ENCODE results near the gene MED31.
"Not testable (repeated sequence)": the region's sequence is repeated elsewhere in the genome, so short reads cannot be mapped to it uniquely, and the experiment has no call there.

Gene MED31

GRCh38 chr17:6668727-6669425 is 17.5 kb upstream of the MED31 start:
- no peaks in the 10 kb centered on the region for H3K9me3 ChIP-seq (ENCODE audit: control insufficient read depth in 5 of 5, low read length in 5 of 5)
- peaks cover 0 to 3% (median 0%) of the 10 kb centered on the region in 5 donors for H3K4me1 ChIP-seq (ENCODE audit: control insufficient read depth in 5 of 5, insufficient read depth in 5 of 5, low read length in 5 of 5)
- no peak overlapping the region for H3K27ac ChIP-seq (ENCODE audit: low read depth, low read length)
- no peaks in the 10 kb centered on the region for H3K36me3 ChIP-seq (ENCODE audit: control insufficient read depth in 5 of 5, insufficient read depth in 5 of 5, low read length in 5 of 5)
- peaks cover 7 to 14% (median 11%) of the 10 kb centered on the region in 5 donors for H3K27me3 ChIP-seq (ENCODE audit: control insufficient read depth in 5 of 5, insufficient read depth in 4 of 5, low read length in 5 of 5)
- no peak overlapping the region for H3K4me3 ChIP-seq (ENCODE audit: low read depth in 1 of 5, low read length in 5 of 5)
- H3K9ac ChIP-seq (ENCODE audit: low read length in 5 of 5): no peak overlapping the region

GRCh38 chr17:6668219-6668618 is 16.8 kb upstream of the MED31 start:
- no peaks in the 10 kb centered on the region for H3K36me3 ChIP-seq (ENCODE audit: control insufficient read depth in 5 of 5, insufficient read depth in 5 of 5, low read length in 5 of 5)
- H3K4me1 ChIP-seq (ENCODE audit: control insufficient read depth in 5 of 5, insufficient read depth in 5 of 5, low read length in 5 of 5): peaks cover 0 to 3% (median 0%) of the 10 kb centered on the region in 5 donors
- no peak overlapping the region for H3K9ac ChIP-seq (ENCODE audit: low read length in 5 of 5)
- no peaks in the 10 kb centered on the region for H3K9me3 ChIP-seq (ENCODE audit: control insufficient read depth in 5 of 5, low read length in 5 of 5)
- H3K4me3 ChIP-seq (ENCODE audit: low read depth in 1 of 5, low read length in 5 of 5): no peak overlapping the region
- H3K27me3 ChIP-seq (ENCODE audit: control insufficient read depth in 5 of 5, insufficient read depth in 4 of 5, low read length in 5 of 5): peaks cover 7 to 14% (median 11%) of the 10 kb centered on the region in 5 donors
- no peak overlapping the region for H3K27ac ChIP-seq (ENCODE audit: low read depth, low read length)

GRCh38 chr17:6667516-6667915 is 16.1 kb upstream of the MED31 start:
- Histone ChIP-seq H3K36me3 (ENCODE audit: control insufficient read depth in 5 of 5, insufficient read depth in 5 of 5, low read length in 5 of 5) (no peaks in the 10 kb centered on the region), H3K27me3 (ENCODE audit: control insufficient read depth in 5 of 5, insufficient read depth in 4 of 5, low read length in 5 of 5) (peaks cover 7 to 14% (median 11%) of the 10 kb centered on the region in 5 donors)

GRCh38 chr17:6666557-6666956 is 15.2 kb upstream of the MED31 start:
- H3K36me3 ChIP-seq (ENCODE audit: control insufficient read depth in 5 of 5, insufficient read depth in 5 of 5, low read length in 5 of 5): no peaks in the 10 kb centered on the region
- no peak overlapping the region for H3K27ac ChIP-seq (ENCODE audit: low read depth, low read length)
- H3K4me1 ChIP-seq (ENCODE audit: control insufficient read depth in 5 of 5, insufficient read depth in 5 of 5, low read length in 5 of 5): peaks cover 0 to 3% (median 0%) of the 10 kb centered on the region in 5 donors
- peaks cover 7 to 14% (median 10%) of the 10 kb centered on the region in 5 donors for H3K27me3 ChIP-seq (ENCODE audit: control insufficient read depth in 5 of 5, insufficient read depth in 4 of 5, low read length in 5 of 5)
- no peak overlapping the region for H3K9ac ChIP-seq (ENCODE audit: low read length in 5 of 5)
- no peaks in the 10 kb centered on the region for H3K9me3 ChIP-seq (ENCODE audit: control insufficient read depth in 5 of 5, low read length in 5 of 5)
- no peak overlapping the region for H3K4me3 ChIP-seq (ENCODE audit: low read depth in 1 of 5, low read length in 5 of 5)

More at GRCh38 chr17:6667516-6667915, 16.1 kb upstream of the MED31 start:
- H3K9me3 ChIP-seq (ENCODE audit: control insufficient read depth in 5 of 5, low read length in 5 of 5): no peaks in the 10 kb centered on the region
- no peak overlapping the region for H3K9ac ChIP-seq (ENCODE audit: low read length in 5 of 5)
- no peak overlapping the region for H3K27ac ChIP-seq (ENCODE audit: low read depth, low read length)
- peaks cover 0 to 3% (median 0%) of the 10 kb centered on the region in 5 donors for H3K4me1 ChIP-seq (ENCODE audit: control insufficient read depth in 5 of 5, insufficient read depth in 5 of 5, low read length in 5 of 5)
- no peak overlapping the region for H3K4me3 ChIP-seq (ENCODE audit: low read depth in 1 of 5, low read length in 5 of 5)

GRCh38 chr17:6666077-6666521 is 14.7 kb upstream of the MED31 start:
- H3K9ac ChIP-seq (ENCODE audit: low read length in 5 of 5): peak overlapping the region in 1 of 5 donors; percentile 16
- no peaks in the 10 kb centered on the region for H3K36me3 ChIP-seq (ENCODE audit: control insufficient read depth in 5 of 5, insufficient read depth in 5 of 5, low read length in 5 of 5)
- H3K27me3 ChIP-seq (ENCODE audit: control insufficient read depth in 5 of 5, insufficient read depth in 4 of 5, low read length in 5 of 5): peaks cover 7 to 14% (median 13%) of the 10 kb centered on the region in 5 donors
- H3K27ac ChIP-seq (ENCODE audit: low read depth, low read length): no peak overlapping the region
- H3K4me3 ChIP-seq (ENCODE audit: low read depth in 1 of 5, low read length in 5 of 5): no peak overlapping the region
- H3K4me1 ChIP-seq (ENCODE audit: control insufficient read depth in 5 of 5, insufficient read depth in 5 of 5, low read length in 5 of 5): peaks cover 0 to 3% (median 1%) of the 10 kb centered on the region in 5 donors
- H3K9me3 ChIP-seq (ENCODE audit: control insufficient read depth in 5 of 5, low read length in 5 of 5): no peaks in the 10 kb centered on the region

- H3K4me3 ChIP-seq (ENCODE audit: low read depth in 1 of 5, low read length in 5 of 5); H3K9ac ChIP-seq (ENCODE audit: low read length in 5 of 5); H3K36me3 ChIP-seq (ENCODE audit: control insufficient read depth in 5 of 5, insufficient read depth in 5 of 5, low read length in 5 of 5); H3K9me3 ChIP-seq (ENCODE audit: control insufficient read depth in 5 of 5, low read length in 5 of 5); H3K27ac ChIP-seq (ENCODE audit: low read depth, low read length): not testable (repeated sequence)
- Histone ChIP-seq H3K4me1 (ENCODE audit: control insufficient read depth in 5 of 5, insufficient read depth in 5 of 5, low read length in 5 of 5) (peaks cover 0 to 13% (median 3%) of the 10 kb centered on the region in 5 donors), H3K27me3 (ENCODE audit: control insufficient read depth in 5 of 5, insufficient read depth in 4 of 5, low read length in 5 of 5) (peaks cover 0 to 18% (median 12%) of the 10 kb centered on the region in 5 donors)
Observed at GRCh38 chr17:6663200-6663599, 11.8 kb upstream of the MED31 start.

GRCh38 chr17:6661464-6661848 is 10.1 kb upstream of the MED31 start:
- no peaks in the 10 kb centered on the region for H3K9me3 ChIP-seq (ENCODE audit: control insufficient read depth in 5 of 5, low read length in 5 of 5)
- no peak overlapping the region for H3K4me3 ChIP-seq (ENCODE audit: low read depth in 1 of 5, low read length in 5 of 5)
- no peaks in the 10 kb centered on the region for H3K36me3 ChIP-seq (ENCODE audit: control insufficient read depth in 5 of 5, insufficient read depth in 5 of 5, low read length in 5 of 5)
- H3K9ac ChIP-seq (ENCODE audit: low read length in 5 of 5): no peak overlapping the region
- peaks cover 3 to 28% (median 17%) of the 10 kb centered on the region in 5 donors for H3K27me3 ChIP-seq (ENCODE audit: control insufficient read depth in 5 of 5, insufficient read depth in 4 of 5, low read length in 5 of 5)
- peaks cover 0 to 20% (median 3%) of the 10 kb centered on the region in 5 donors for H3K4me1 ChIP-seq (ENCODE audit: control insufficient read depth in 5 of 5, insufficient read depth in 5 of 5, low read length in 5 of 5)
- no peak overlapping the region for H3K27ac ChIP-seq (ENCODE audit: low read depth, low read length)

GRCh38 chr17:6660805-6661463 is 9.5 kb upstream of the MED31 start:
- Histone ChIP-seq H3K9me3 (ENCODE audit: control insufficient read depth in 5 of 5, low read length in 5 of 5) (no peaks in the 10 kb centered on the region), H3K4me1 (ENCODE audit: control insufficient read depth in 5 of 5, insufficient read depth in 5 of 5, low read length in 5 of 5) (peaks cover 0 to 20% (median 0%) of the 10 kb centered on the region in 5 donors), H3K4me3 (ENCODE audit: low read depth in 1 of 5, low read length in 5 of 5) (no peak overlapping the region), H3K9ac (ENCODE audit: low read length in 5 of 5) (no peak overlapping the region), H3K36me3 (ENCODE audit: control insufficient read depth in 5 of 5, insufficient read depth in 5 of 5, low read length in 5 of 5) (no peaks in the 10 kb centered on the region), H3K27me3 (ENCODE audit: control insufficient read depth in 5 of 5, insufficient read depth in 4 of 5, low read length in 5 of 5) (peaks cover 3 to 28% (median 17%) of the 10 kb centered on the region in 5 donors), H3K27ac (ENCODE audit: low read depth, low read length) (no peak overlapping the region)

GRCh38 chr17:6660101-6660500 is 8.7 kb upstream of the MED31 start:
- peaks cover 0 to 25% (median 5%) of the 10 kb centered on the region in 5 donors for H3K4me1 ChIP-seq (ENCODE audit: control insufficient read depth in 5 of 5, insufficient read depth in 5 of 5, low read length in 5 of 5)
- no peak overlapping the region for H3K9ac ChIP-seq (ENCODE audit: low read length in 5 of 5)
- no peak overlapping the region for H3K27ac ChIP-seq (ENCODE audit: low read depth, low read length)
- H3K4me3 ChIP-seq (ENCODE audit: low read depth in 1 of 5, low read length in 5 of 5): no peak overlapping the region
- no peaks in the 10 kb centered on the region for H3K36me3 ChIP-seq (ENCODE audit: control insufficient read depth in 5 of 5, insufficient read depth in 5 of 5, low read length in 5 of 5)
- peaks cover 4 to 33% (median 22%) of the 10 kb centered on the region in 5 donors for H3K27me3 ChIP-seq (ENCODE audit: control insufficient read depth in 5 of 5, insufficient read depth in 4 of 5, low read length in 5 of 5)
- H3K9me3 ChIP-seq (ENCODE audit: control insufficient read depth in 5 of 5, low read length in 5 of 5): no peaks in the 10 kb centered on the region

- not testable (repeated sequence) for H3K9ac ChIP-seq (ENCODE audit: low read length in 5 of 5)
Observed at GRCh38 chr17:6658411-6658810, 7.0 kb upstream of the MED31 start.

More at GRCh38 chr17:6658411-6658810, 7.0 kb upstream of the MED31 start:
- H3K9me3 ChIP-seq (ENCODE audit: control insufficient read depth in 5 of 5, low read length in 5 of 5); H3K4me3 ChIP-seq (ENCODE audit: low read depth in 1 of 5, low read length in 5 of 5); H3K27ac ChIP-seq (ENCODE audit: low read depth, low read length); H3K36me3 ChIP-seq (ENCODE audit: control insufficient read depth in 5 of 5, insufficient read depth in 5 of 5, low read length in 5 of 5): not testable (repeated sequence)
- H3K27me3 ChIP-seq (ENCODE audit: control insufficient read depth in 5 of 5, insufficient read depth in 4 of 5, low read length in 5 of 5): peaks cover 12 to 44% (median 28%) of the 10 kb centered on the region in 5 donors
- peaks cover 0 to 32% (median 9%) of the 10 kb centered on the region in 5 donors for H3K4me1 ChIP-seq (ENCODE audit: control insufficient read depth in 5 of 5, insufficient read depth in 5 of 5, low read length in 5 of 5)
